Tibial nerve (tissue), 4 donors: ENCODE measurements around the gene PHYKPL.

Experiments
- CTCF ChIP-seq, 5 experiments: fragments of 200-600 bp in 3 of 5; fragments of 450-650 bp in 2 of 5; sonication (generic) in 3 of 5; IDR thresholded peaks; one replicate each; pipeline ENCODE4 v1.5.1; 2016 to 2019; ENCODE audit warnings: antibody characterized with exemption in 5 of 5, mild to moderate bottlenecking in 3 of 5, moderate library complexity in 2 of 5
- EP300 ChIP-seq, 2 donors: sonication (generic); formaldehyde crosslinking; IDR thresholded peaks; one replicate each; pipeline ENCODE4 v1.6.1; 2017; ENCODE audit warnings: antibody characterized with exemption in 2 of 2, mild to moderate bottlenecking in 1 of 2
- POLR2A ChIP-seq, 2 donors: fragments of 450-650 bp; IDR thresholded peaks; one replicate each; pipeline ENCODE4 v1.6.1; 2017; ENCODE audit warnings: antibody characterized with exemption in 2 of 2, mild to moderate bottlenecking in 2 of 2, moderate library complexity in 2 of 2

- TF ChIP-seq CTCF (IDR thresholded peaks at IDR 0.05) = no peak
- no peak for TF ChIP-seq POLR2A (IDR thresholded peaks at IDR 0.05)
- TF ChIP-seq EP300 (IDR thresholded peaks at IDR 0.05) = no peak
Observed at GRCh38 chr5:178203670-178204181, 28.9 kb downstream of the PHYKPL start.
